Liver (tissue), 9 donors: Measurements from ENCODE around the gene MED19. TPM values are rescaled to one million over a fixed set of nuclear protein-coding genes. Genes with fewer than 3 reads are reported as not detected.
A peak's percentile ranks its signal among the peaks of the same experiment; 100 is the strongest.

Experiments used
- DNase-seq: peaks from one replicate; pipeline ENCODE4 v3.0.0-alpha.2; 2017; ENCODE audit warnings: low spot score
- H3K27ac ChIP-seq, 2 donors: one replicate each; pipeline ENCODE4 v1.7.0; 2013; ENCODE audit warnings: inconsistent platforms in 2 of 2, low read length in 2 of 2, control low read depth in 1 of 2, low read depth in 1 of 2, mild to moderate bottlenecking in 1 of 2
- H3K27me3 ChIP-seq, 4 donors: one replicate each; pipeline versions ENCODE4 v1.6.1 to v1.7.0; 2013; ENCODE audit warnings: low read length in 3 of 4, inconsistent platforms in 1 of 4, mild to moderate bottlenecking in 1 of 4, moderate library complexity in 1 of 4; ENCODE audit not compliant: control insufficient read depth in 4 of 4, insufficient read depth in 4 of 4
- H3K36me3 ChIP-seq, 4 donors: one replicate each; pipeline versions ENCODE4 v1.6.1 to v1.7.0; 2013; ENCODE audit warnings: low read length in 3 of 4, mild to moderate bottlenecking in 3 of 4, low read depth in 1 of 4, moderate library complexity in 1 of 4; ENCODE audit not compliant: control insufficient read depth in 4 of 4, insufficient read depth in 3 of 4
- H3K4me1 ChIP-seq, 4 donors: one replicate each; pipeline versions ENCODE4 v1.6.1 to v1.7.0; 2013; ENCODE audit warnings: low read length in 3 of 4, mild to moderate bottlenecking in 3 of 4, moderate library complexity in 1 of 4; ENCODE audit not compliant: control insufficient read depth in 4 of 4, insufficient read depth in 4 of 4
- H3K4me3 ChIP-seq, 3 donors: one replicate each; pipeline versions ENCODE4 v1.6.1 to v1.7.0; 2013; ENCODE audit warnings: low read length in 3 of 3, control low read depth in 1 of 3, low read depth in 1 of 3, mild to moderate bottlenecking in 1 of 3
- H3K9ac ChIP-seq, 2 donors: one replicate each; pipeline ENCODE4 v1.7.0; 2013; ENCODE audit warnings: low read length in 2 of 2, mild to moderate bottlenecking in 2 of 2, moderate library complexity in 2 of 2, control low read depth in 1 of 2, low read depth in 1 of 2
- H3K9me3 ChIP-seq, 4 donors: one replicate each; pipeline versions ENCODE4 v1.6.1 to v1.7.0; 2013; ENCODE audit warnings: low read length in 3 of 4; ENCODE audit not compliant: control insufficient read depth in 4 of 4
- EGR1 ChIP-seq, 2 donors: IDR thresholded peaks; 2 replicates each; pipeline ENCODE4 v1.6.1; 2016 to 2018; ENCODE audit warnings: antibody characterized with exemption in 2 of 2, low read depth in 2 of 2
- FOXA1 ChIP-seq: IDR thresholded peaks from 2 replicates; pipeline ENCODE4 v1.6.1; 2016; ENCODE audit warnings: antibody characterized with exemption
- FOXA2 ChIP-seq: IDR thresholded peaks from 2 replicates; pipeline ENCODE4 v1.6.1; 2016; ENCODE audit warnings: antibody characterized with exemption
- GABPA ChIP-seq, 2 donors: IDR thresholded peaks in 1 of 2; conservative IDR thresholded peaks in 1 of 2; 2 replicates each; pipeline ENCODE4 v1.6.1; 2016; ENCODE audit warnings: antibody characterized with exemption in 2 of 2, mild to moderate bottlenecking in 1 of 2, moderate library complexity in 1 of 2
- HNF4A ChIP-seq, 2 donors: conservative IDR thresholded peaks; 2 replicates each; pipeline ENCODE4 v1.6.1; 2016; ENCODE audit warnings: antibody characterized with exemption in 2 of 2, mild to moderate bottlenecking in 2 of 2
- HNF4G ChIP-seq: IDR thresholded peaks from 2 replicates; pipeline ENCODE4 v1.6.1; 2016; ENCODE audit warnings: antibody characterized with exemption
- JUND ChIP-seq, 2 donors: IDR thresholded peaks; 2 replicates each; pipeline ENCODE4 v1.6.1; 2016; ENCODE audit warnings: antibody characterized with exemption in 2 of 2
- NR2F2 ChIP-seq: IDR thresholded peaks from 2 replicates; pipeline ENCODE4 v1.6.1; 2016; ENCODE audit warnings: antibody characterized with exemption
- RXRA ChIP-seq, 2 donors: IDR thresholded peaks; 2 replicates each; pipeline ENCODE4 v1.6.1; 2017 to 2018; ENCODE audit warnings: antibody characterized with exemption in 2 of 2, mild to moderate bottlenecking in 1 of 2
- TAF1 ChIP-seq: conservative IDR thresholded peaks from 2 replicates; pipeline ENCODE4 v1.6.1; 2016; ENCODE audit warnings: antibody characterized with exemption, mild to moderate bottlenecking
- YY1 ChIP-seq: IDR thresholded peaks from 2 replicates; pipeline ENCODE4 v1.6.1; 2016; ENCODE audit warnings: antibody characterized with exemption, mild to moderate bottlenecking
- WGBS: extraction: QIAGEN DNeasy Blood & Tissue Kit; methylation state at CpG from one replicate; pipeline ENCODE4 v1.1.7; 2013; 5-methylcytosine and 5-hydroxymethylcytosine counted together
- polyA plus RNA-seq, 2 donors: library from polyadenylated mRNA; stranded (reverse) in 1 of 2; unstranded in 1 of 2; fragments of 200-250 nt in 1 of 2; fragments of >200 nt in 1 of 2; fragmentation: Nextera tagmentation in 1 of 2; extraction: Ambion mirVana in 1 of 2; gene quantifications; one replicate each; pipeline versions ENCODE4 v1.2.1 to v1.2.3, GENCODE V29; 2013 to 2015
- total RNA-seq, 2 donors: library from RNA; depleted of rRNA; stranded (reverse); fragments of >200 nt; gene quantifications; one replicate each; pipeline ENCODE4 v1.2.3, GENCODE V29; 2014
- TF ChIP-seq, protein P1 (sequence below): fragments of 150-350 bp; IDR thresholded peaks from 2 replicates; pipeline ENCODE4 v1.5.1; 2017; ENCODE audit warnings: improper control_type of control experiment, low read depth, low read length; ENCODE audit not compliant: missing input control
- TF ChIP-seq, protein P2 (sequence below): IDR thresholded peaks from 2 replicates; pipeline ENCODE4 v1.6.1; 2016; ENCODE audit warnings: antibody characterized with exemption, mild to moderate bottlenecking
- TF ChIP-seq, protein P3 (sequence below): IDR thresholded peaks from 2 replicates; pipeline ENCODE4 v1.6.1; 2016; ENCODE audit warnings: antibody characterized with exemption
- donor health status: healthy.
- donor health status: healthy.
- donor health status: healthy.
- donor health status: healthy.
- donor health status: healthy.

Gene MED19
- total and polyA plus RNA-seq, 4 donors: 4.4 to 11.3 (median 6.5) TPM

DNA sequence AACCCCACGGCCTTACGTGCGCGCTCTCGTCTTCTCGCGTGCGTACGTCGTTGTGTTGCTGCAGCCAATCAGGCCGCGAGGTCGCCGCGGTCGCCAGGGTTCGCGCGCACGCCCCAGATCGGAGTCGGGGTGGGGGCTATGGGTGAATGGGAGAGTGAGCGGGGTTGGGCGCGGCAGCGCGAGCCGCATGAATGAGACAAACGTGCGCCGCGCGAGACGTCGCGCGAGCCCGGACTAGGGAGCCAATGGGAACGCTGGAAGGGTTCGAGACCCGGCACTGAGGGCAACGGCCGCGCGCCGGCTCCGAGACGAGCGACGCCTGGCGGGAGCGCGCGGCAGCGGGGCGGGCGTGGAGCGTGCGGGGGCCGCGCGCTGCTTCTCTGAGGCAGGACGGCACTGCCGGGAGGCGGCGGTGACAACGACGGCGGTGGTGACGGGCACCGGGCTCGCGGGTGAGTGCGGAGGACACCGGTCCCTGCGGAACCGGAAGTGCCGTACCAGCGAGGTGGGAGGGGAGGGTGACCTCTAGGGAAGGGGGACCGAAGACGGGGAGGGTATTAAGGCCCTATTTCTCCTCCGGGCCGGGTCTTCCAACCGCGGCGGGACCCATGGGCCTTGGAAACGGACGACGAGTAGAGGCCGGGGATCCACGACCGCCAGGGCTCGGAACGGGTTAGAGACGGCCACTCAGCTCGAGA, 44.1 kb downstream of the MED19 start, which contains the start of gene ZDHHC5:
Gene ZDHHC5, plus strand, starts transcription at position 379 of the 698 bp plus-strand sequence. CDS start 4,977 bp downstream, outside the sequence.
- peak within 1 kb of the TSS; percentile 95 to 98 for H3K9ac ChIP-seq
- H3K27ac ChIP-seq: peak within 1 kb of the TSS; percentile 97 to 99
- TF ChIP-seq GABPA (IDR thresholded peaks at IDR 0.05 in 1 of 2, conservative IDR thresholded peaks at IDR 0.05 in 1 of 2): peak in 1 of 2 donors; percentile 63
- TF ChIP-seq FOXA2: no peak
- TF ChIP-seq FOXA1: no peak
- TF ChIP-seq JUND (IDR thresholded peaks at IDR 0.05): no peak
- TF ChIP-seq EGR1 (IDR thresholded peaks at IDR 0.05; ENCODE audit: low read depth in 2 of 2): peak in 1 of 2 donors; percentile 13
- TF ChIP-seq RXRA (IDR thresholded peaks at IDR 0.05): peak in 1 of 2 donors; percentile 4
- TF ChIP-seq, protein P1, sequence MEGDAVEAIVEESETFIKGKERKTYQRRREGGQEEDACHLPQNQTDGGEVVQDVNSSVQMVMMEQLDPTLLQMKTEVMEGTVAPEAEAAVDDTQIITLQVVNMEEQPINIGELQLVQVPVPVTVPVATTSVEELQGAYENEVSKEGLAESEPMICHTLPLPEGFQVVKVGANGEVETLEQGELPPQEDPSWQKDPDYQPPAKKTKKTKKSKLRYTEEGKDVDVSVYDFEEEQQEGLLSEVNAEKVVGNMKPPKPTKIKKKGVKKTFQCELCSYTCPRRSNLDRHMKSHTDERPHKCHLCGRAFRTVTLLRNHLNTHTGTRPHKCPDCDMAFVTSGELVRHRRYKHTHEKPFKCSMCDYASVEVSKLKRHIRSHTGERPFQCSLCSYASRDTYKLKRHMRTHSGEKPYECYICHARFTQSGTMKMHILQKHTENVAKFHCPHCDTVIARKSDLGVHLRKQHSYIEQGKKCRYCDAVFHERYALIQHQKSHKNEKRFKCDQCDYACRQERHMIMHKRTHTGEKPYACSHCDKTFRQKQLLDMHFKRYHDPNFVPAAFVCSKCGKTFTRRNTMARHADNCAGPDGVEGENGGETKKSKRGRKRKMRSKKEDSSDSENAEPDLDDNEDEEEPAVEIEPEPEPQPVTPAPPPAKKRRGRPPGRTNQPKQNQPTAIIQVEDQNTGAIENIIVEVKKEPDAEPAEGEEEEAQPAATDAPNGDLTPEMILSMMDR: peak; percentile 45
- TF ChIP-seq NR2F2: no peak
- TF ChIP-seq, protein P2, sequence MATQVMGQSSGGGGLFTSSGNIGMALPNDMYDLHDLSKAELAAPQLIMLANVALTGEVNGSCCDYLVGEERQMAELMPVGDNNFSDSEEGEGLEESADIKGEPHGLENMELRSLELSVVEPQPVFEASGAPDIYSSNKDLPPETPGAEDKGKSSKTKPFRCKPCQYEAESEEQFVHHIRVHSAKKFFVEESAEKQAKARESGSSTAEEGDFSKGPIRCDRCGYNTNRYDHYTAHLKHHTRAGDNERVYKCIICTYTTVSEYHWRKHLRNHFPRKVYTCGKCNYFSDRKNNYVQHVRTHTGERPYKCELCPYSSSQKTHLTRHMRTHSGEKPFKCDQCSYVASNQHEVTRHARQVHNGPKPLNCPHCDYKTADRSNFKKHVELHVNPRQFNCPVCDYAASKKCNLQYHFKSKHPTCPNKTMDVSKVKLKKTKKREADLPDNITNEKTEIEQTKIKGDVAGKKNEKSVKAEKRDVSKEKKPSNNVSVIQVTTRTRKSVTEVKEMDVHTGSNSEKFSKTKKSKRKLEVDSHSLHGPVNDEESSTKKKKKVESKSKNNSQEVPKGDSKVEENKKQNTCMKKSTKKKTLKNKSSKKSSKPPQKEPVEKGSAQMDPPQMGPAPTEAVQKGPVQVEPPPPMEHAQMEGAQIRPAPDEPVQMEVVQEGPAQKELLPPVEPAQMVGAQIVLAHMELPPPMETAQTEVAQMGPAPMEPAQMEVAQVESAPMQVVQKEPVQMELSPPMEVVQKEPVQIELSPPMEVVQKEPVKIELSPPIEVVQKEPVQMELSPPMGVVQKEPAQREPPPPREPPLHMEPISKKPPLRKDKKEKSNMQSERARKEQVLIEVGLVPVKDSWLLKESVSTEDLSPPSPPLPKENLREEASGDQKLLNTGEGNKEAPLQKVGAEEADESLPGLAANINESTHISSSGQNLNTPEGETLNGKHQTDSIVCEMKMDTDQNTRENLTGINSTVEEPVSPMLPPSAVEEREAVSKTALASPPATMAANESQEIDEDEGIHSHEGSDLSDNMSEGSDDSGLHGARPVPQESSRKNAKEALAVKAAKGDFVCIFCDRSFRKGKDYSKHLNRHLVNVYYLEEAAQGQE: no peak
- peak; percentile 10 for TF ChIP-seq YY1
- TF ChIP-seq, protein P3, sequence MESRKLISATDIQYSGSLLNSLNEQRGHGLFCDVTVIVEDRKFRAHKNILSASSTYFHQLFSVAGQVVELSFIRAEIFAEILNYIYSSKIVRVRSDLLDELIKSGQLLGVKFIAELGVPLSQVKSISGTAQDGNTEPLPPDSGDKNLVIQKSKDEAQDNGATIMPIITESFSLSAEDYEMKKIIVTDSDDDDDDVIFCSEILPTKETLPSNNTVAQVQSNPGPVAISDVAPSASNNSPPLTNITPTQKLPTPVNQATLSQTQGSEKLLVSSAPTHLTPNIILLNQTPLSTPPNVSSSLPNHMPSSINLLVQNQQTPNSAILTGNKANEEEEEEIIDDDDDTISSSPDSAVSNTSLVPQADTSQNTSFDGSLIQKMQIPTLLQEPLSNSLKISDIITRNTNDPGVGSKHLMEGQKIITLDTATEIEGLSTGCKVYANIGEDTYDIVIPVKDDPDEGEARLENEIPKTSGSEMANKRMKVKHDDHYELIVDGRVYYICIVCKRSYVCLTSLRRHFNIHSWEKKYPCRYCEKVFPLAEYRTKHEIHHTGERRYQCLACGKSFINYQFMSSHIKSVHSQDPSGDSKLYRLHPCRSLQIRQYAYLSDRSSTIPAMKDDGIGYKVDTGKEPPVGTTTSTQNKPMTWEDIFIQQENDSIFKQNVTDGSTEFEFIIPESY: peak; percentile 99
- TF ChIP-seq TAF1: no peak
- no peak for TF ChIP-seq HNF4A (conservative IDR thresholded peaks at IDR 0.05)
- TF ChIP-seq HNF4G: no peak
- H3K4me3 ChIP-seq: peak within 1 kb of the TSS; percentile 94 to 98 (median 96)
- H3K36me3 ChIP-seq: peaks cover 2 to 13% (median 8%) of the 10 kb centered on the region in 4 donors
- no peaks in the 10 kb centered on the region for H3K27me3 ChIP-seq
- DNase-seq: peak; percentile 98
- H3K4me1 ChIP-seq: peaks cover 2 to 23% (median 18%) of the 10 kb centered on the region in 4 donors
- WGBS: under 1% methylated on average over 96 of the region's 96 CpGs
- H3K9me3 ChIP-seq: no peaks in the 10 kb centered on the region
